Rectal smooth muscle tissue (tissue), 1 donor: Measurements from ENCODE around the gene RHBDF1.

ENCODE experiments used
- H3K27ac ChIP-seq: one replicate; pipeline ENCODE4 v1.7.0; 2013; ENCODE audit warnings: low read depth, low read length, inconsistent platforms
- H3K27me3 ChIP-seq: one replicate; pipeline ENCODE4 v1.7.0; 2013; ENCODE audit warnings: low read length; ENCODE audit not compliant: control insufficient read depth, insufficient read depth
- H3K36me3 ChIP-seq: one replicate; pipeline ENCODE4 v1.7.0; 2013; ENCODE audit warnings: low read length; ENCODE audit not compliant: control insufficient read depth, insufficient read depth
- H3K4me1 ChIP-seq: one replicate; pipeline ENCODE4 v1.7.0; 2013; ENCODE audit warnings: low read length; ENCODE audit not compliant: control insufficient read depth, insufficient read depth
- H3K4me3 ChIP-seq: one replicate; pipeline ENCODE4 v1.7.0; 2013; ENCODE audit warnings: low read length
- H3K9ac ChIP-seq: one replicate; pipeline ENCODE4 v1.7.0; 2013; ENCODE audit warnings: low read length

RHBDF1 gene

DNA sequence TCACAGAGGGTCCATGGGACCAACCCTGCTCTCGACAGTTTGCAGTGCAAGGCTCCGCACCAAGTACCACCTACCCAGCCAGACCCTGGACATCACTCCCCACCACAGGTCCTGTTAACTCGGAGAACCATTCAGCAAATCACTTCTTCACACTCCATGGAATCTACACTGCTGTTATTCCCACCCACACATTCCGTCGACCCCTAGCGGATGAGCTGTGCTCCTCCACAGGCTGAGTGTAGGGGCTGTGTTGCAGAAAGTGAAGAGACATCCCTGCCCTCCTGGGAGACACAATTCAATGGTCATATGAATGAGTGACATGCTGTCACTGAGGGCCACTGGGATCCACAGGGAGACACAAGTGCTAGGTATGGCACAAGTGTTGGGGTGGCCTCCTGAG lies 33.1 kb upstream of the RHBDF1 start:
- Histone ChIP-seq H3K9ac (no peak overlapping the region), H3K4me3 (no peak overlapping the region), H3K27ac (no peak overlapping the region), H3K36me3 (no peaks in the 10 kb centered on the region), H3K4me1 (no peaks in the 10 kb centered on the region), H3K27me3 (no peaks in the 10 kb centered on the region)

DNA sequence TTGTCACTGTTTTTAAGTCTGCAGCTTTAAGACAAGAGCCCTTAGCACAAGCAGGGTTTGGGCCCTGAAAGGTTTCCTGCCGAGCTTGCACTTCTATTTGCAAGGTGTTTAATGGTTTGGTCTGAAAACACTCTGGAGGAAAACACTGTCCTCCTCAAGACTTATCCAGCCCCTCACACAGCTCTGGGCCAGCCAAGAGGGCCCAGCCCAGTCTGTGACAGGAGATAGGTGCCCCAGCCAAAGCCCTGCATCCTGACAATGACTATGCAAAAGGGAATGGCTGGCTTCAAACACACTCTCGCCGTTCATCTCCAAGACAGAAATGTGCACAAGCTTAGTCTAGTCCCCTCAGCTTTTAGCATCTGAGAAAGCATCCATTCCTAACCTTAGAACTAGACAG lies 32.5 kb upstream of the RHBDF1 start:
- Histone ChIP-seq H3K36me3 (no peaks in the 10 kb centered on the region), H3K9ac (no peak overlapping the region), H3K27me3 (no peaks in the 10 kb centered on the region), H3K4me1 (no peaks in the 10 kb centered on the region), H3K27ac (no peak overlapping the region), H3K4me3 (no peak overlapping the region)

DNA sequence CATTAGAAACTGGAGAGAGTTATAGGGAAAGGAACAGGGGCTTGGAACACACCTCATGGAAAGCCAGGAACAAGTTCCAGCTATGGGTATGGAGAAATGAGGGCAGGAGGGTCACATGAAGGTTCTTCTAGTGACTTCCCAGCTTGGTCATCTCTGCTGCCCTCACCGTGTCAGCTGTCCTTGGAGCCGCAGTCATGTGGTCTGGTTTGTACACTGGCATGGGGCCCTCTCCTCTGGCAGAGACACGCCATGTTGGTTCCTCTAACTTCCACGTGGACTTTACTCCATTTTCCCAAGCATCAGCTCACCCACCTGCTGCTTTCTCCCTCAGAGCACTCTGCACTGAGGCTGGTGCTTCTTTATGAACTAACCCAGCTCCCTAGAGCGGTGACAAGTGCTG lies 31.9 kb upstream of the RHBDF1 start:
- Histone ChIP-seq H3K36me3 (no peaks in the 10 kb centered on the region), H3K9ac (no peak overlapping the region), H3K4me1 (no peaks in the 10 kb centered on the region), H3K27me3 (no peaks in the 10 kb centered on the region), H3K27ac (no peak overlapping the region), H3K4me3 (no peak overlapping the region)

DNA sequence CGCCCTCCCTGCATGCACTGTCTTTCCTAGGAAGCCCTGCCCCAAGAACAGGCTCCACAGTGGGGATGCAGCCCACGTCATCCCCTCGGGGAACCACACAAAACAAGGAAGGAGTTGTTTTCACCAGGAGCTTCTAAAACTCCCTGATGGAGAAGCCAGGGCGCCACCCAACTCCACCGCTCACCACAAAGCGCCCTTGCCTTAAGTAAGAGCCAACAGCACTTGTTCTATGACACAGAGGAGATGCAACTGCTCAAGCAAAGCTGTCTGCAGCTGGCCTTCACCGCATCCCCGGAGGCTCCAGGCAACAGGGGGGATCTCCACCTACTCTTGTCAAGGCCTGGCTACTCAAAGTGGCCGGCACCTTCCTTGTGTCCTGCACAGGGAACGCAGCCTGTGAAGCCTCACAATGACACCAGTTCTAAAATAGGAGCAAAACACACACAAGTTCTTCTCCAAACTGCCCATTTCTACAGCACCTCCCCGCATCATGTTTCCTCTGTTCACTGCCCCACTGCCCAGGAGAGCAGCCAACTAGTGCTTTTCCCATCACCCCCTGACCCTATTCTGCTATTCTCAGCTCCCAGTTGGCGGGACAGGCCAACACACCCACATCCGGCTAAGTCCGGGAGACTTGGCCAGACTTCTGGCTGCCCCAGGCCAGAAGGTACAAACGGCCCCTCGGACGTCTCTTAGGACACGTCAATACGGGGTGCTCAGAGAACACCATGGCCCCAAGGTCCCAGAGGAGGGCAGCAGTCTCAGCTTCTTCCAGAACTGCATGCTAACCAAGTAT lies 29.8 kb upstream of the RHBDF1 start:
- H3K4me1 ChIP-seq = no peaks in the 10 kb centered on the region
- no peak overlapping the region for H3K9ac ChIP-seq
- H3K27me3 ChIP-seq = no peaks in the 10 kb centered on the region
- peaks cover 5% of the 10 kb centered on the region for H3K36me3 ChIP-seq
- H3K27ac ChIP-seq = no peak overlapping the region
- H3K4me3 ChIP-seq = no peak overlapping the region

DNA sequence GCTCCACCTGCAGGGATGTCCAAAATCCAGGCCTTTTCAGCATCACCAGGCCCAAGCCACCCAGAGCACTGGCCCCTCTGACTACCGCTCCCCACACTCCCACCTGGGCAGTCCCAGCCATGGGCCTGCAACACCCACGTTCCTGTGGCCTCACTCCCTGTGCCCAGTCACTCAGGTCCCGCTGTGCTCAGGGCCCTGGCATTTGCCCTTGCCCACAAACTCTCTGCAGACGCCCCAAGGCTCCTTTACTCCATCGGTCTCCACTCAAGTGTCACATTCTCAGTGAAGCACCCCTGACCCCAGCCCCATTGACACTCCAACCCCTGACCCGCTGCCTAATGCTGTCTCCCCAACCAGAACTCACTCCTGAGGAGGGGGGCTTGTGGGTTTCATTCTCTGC lies 29.2 kb upstream of the RHBDF1 start:
- no peaks in the 10 kb centered on the region for H3K4me1 ChIP-seq
- no peak overlapping the region for H3K4me3 ChIP-seq
- no peak overlapping the region for H3K9ac ChIP-seq
- no peak overlapping the region for H3K27ac ChIP-seq
- peaks cover 5% of the 10 kb centered on the region for H3K36me3 ChIP-seq
- H3K27me3 ChIP-seq = no peaks in the 10 kb centered on the region

DNA sequence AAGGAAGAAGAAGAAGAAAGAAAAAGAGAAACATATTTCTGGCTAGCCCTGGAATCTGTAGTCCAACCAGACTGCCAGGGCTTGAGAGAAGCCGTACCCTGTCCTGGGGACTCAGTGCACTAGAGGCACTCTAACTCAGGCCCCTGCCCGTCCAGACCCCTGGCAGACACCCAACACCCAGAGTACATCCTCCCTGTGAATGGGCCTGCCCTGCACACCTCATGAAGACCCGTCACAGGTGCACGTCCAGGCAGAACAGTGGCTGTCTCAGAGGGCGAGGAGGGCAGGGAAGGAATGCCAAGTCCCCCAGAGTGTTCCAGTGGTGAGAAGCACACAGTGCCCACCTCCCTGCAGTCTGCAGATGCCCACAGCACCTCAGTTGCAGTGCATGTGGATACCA lies 28.6 kb upstream of the RHBDF1 start:
- Histone ChIP-seq H3K9ac (no peak overlapping the region), H3K27ac (no peak overlapping the region)

DNA sequence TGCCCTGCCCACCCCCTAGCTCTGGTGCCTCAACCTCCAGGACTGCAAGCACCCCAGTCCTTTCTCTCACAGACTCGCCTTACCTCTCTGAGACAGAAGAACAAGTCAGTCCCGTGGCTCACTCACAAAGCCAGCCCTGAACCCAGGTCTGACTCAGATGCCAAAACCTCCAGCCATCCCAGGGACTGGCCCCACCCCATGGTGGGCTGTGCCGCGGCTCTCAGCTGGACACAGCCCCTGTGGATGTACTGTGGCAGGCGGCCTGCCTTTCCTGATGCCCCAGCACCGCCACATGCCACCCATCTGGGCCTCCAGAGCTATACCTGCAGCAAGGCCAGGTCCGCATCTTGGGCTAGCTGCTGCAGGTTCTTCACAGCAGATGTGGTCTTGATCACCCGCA lies 25.4 kb upstream of the RHBDF1 start:
- no peaks in the 10 kb centered on the region for H3K4me1 ChIP-seq
- no peak overlapping the region for H3K27ac ChIP-seq
- H3K36me3 ChIP-seq = peaks cover 12% of the 10 kb centered on the region
- H3K27me3 ChIP-seq = no peaks in the 10 kb centered on the region
- H3K4me3 ChIP-seq = no peak overlapping the region
- H3K9ac ChIP-seq = no peak overlapping the region

More for the DNA sequence above, 28.6 kb upstream of the RHBDF1 start:
- H3K4me3 ChIP-seq = no peak overlapping the region
- H3K4me1 ChIP-seq = no peaks in the 10 kb centered on the region
- peaks cover 5% of the 10 kb centered on the region for H3K36me3 ChIP-seq
- H3K27me3 ChIP-seq = no peaks in the 10 kb centered on the region

DNA sequence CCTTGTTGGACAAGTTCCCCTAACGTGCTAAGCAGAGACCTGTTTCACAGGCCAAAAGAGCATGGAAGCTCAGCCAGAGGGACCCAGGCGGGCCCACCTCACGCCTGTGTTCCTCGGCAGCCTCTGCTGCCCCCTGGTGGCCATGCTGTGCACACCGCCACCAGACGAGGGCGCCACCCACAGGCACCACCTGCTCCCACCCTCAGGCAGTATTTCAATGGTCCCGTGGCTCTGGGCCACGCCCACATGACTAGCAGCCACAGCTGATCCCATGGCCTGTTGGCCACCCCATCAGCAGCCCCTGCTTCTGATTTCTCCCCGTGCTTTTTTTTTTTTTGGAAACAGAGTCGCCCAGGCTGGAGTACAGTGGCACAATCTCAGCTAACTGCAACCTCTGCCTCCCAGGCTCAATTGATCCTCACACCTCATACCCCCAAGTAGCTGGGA lies 24.5 kb upstream of the RHBDF1 start:
- Histone ChIP-seq H3K4me3 (no peak overlapping the region), H3K9ac (no peak overlapping the region), H3K27me3 (no peaks in the 10 kb centered on the region), H3K36me3 (peaks cover 12% of the 10 kb centered on the region), H3K27ac (no peak overlapping the region), H3K4me1 (no peaks in the 10 kb centered on the region)

DNA sequence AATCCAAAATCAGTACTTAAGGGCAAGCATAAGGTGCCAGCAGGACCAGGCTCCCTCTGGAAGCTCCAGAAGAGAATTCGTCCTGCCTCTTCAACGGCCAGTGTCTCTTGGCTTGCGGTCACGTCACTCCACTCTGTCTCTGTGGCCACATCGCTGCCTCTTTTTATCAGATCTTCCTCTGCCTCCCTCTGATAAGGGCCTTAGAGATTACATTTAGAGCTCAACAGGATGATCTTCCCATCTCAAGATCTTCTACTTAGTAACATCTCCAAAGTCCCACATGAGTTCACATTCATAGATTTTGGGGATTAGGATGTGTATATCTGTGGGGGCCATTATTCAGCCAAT lies 22.5 kb upstream of the RHBDF1 start:
- Histone ChIP-seq H3K4me3 (no peak overlapping the region), H3K36me3 (peaks cover 12% of the 10 kb centered on the region), H3K27me3 (no peaks in the 10 kb centered on the region), H3K4me1 (no peaks in the 10 kb centered on the region), H3K27ac (no peak overlapping the region), H3K9ac (no peak overlapping the region)

DNA sequence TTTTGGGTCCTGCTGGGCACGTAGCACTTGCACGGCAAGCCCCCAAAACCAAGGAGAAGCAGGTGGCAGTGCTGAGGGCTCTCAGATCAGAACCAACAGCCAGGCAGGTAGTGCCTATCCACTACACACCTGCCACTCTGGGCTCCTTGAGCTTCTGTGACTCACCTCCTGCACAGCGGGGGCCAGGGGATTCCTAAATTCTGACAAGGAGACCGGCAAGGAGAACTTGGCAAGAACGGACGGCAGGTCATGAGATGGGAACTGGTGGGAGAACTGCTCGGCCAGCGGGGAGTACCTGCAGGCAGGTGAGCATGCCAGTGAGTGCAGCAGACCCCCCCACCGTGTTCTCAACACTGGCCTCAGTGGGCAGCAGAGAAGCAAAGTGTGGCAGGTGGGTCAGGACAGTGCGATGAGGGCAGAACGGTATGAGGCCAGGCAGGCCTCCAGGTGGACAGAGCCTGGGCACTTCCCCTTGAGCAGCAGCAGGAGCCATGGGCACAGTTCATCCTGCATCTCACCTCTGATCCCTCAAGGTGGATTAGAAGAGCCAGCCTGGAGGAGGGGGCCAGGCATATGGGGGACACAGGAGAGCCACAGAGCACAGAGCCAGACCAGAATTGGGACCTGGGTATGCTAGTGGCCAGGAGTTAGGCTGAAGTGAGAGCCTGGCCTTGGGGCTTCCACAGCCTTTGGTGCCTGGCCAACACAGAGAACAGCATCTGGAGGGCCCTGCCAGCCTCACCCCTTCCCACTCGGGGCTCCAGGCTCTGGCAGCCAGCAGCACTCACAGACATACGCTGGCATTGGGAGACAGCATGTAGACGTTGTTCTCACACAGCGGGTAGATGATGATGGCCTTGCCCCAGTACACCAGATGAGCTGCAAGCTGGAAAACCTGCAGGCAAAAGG lies 20.3 kb upstream of the RHBDF1 start:
- no peaks in the 10 kb centered on the region for H3K4me1 ChIP-seq
- H3K27ac ChIP-seq = no peak overlapping the region
- H3K27me3 ChIP-seq = no peaks in the 10 kb centered on the region
- H3K9ac ChIP-seq = no peak overlapping the region
- H3K4me3 ChIP-seq = no peak overlapping the region
- peaks cover 17% of the 10 kb centered on the region for H3K36me3 ChIP-seq

DNA sequence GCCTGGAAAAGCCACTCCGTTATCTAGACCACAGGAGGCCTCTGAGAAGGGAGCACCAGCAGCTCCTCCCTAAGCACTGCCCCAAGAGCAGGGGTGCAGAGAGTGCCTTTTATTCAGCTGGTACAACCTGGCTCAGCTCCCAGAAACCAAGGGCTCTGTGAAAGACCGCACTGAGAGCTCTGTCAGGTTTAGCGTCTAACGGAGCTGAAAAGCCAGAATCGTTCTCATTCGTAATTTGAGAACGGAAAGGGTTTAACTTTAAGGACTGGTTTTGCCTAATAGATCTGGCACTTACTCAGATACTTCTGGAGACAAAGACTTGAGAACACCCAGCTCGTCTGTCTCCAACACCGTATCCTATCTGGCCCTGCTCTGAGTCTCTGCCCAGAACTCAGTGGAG lies 19.1 kb upstream of the RHBDF1 start:
- H3K27ac ChIP-seq = peak overlapping the region; percentile 17
- H3K27me3 ChIP-seq = no peaks in the 10 kb centered on the region
- H3K36me3 ChIP-seq = peaks cover 22% of the 10 kb centered on the region
- H3K9ac ChIP-seq = no peak overlapping the region
- H3K4me1 ChIP-seq = no peaks in the 10 kb centered on the region
- no peak overlapping the region for H3K4me3 ChIP-seq

DNA sequence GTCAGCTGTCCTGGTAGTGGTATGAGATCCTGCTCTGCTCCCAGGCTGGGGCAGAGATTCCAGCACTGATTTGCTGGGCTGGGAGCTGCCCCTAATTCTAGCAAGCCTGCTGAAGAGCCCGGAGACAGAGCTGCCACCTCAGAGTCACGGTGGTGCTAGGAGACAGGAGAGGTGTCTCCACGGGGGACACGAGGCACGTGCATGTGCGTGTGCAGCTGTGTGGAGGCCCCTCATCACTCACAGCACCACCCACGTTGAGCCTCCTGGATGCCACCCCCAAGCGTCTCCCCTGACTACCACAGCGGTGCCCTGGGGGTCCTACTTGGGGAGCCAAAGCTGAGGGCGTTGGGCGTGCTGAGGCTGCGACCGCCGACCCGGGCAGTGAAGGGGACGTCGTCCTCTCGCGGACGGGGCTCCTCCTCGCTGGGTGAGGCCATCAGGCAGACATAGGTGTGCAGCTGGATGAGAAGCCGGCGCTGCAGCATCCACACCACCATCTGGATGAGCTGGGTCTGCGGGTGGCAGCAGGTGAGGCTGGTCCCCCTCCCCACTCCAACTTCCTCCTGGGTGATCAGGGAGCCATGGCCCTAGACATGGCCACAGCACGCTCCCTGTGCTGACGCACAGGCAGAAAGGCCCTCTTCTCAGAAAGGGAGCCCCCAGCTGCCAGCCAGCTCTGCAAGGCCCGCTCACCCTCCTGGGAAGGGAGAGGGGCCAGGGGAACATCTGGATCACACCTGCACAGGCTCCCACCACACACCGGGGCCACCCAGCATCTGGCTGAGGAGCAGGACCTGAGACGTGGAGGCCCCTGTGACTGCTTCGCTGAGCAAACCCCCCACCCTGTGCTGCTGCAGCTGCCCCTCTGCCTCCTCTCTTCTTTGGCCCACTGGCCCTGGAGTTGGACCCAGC lies 17.2 kb upstream of the RHBDF1 start:
- peaks cover 27% of the 10 kb centered on the region for H3K36me3 ChIP-seq

More for the DNA sequence above, 17.2 kb upstream of the RHBDF1 start:
- no peaks in the 10 kb centered on the region for H3K27me3 ChIP-seq
- no peak overlapping the region for H3K9ac ChIP-seq
- no peak overlapping the region for H3K27ac ChIP-seq
- no peak overlapping the region for H3K4me3 ChIP-seq
- no peaks in the 10 kb centered on the region for H3K4me1 ChIP-seq
